Keratinocyte (primary cell): ENCODE measurements around the gene PGBD4. TPM values are rescaled to one million over a fixed set of nuclear protein-coding genes. Genes with fewer than 3 reads are reported as not detected.

ENCODE experiments used
- DNase-seq: peaks from one replicate; pipeline ENCODE4 v3.0.0-alpha.2; 2011; ENCODE audit warnings: low read depth, missing footprints, low spot score
- FAIRE-seq: peaks from 2 replicates; lab custom pipeline; 2011; peaks lifted over from hg19 to GRCh38; lab: Jason Lieb, UNC
- H2AFZ ChIP-seq: 2 replicates; pipeline ENCODE4 v1.6.0; 2012; ENCODE audit warnings: low read length, control low read depth, inconsistent platforms; ENCODE audit not compliant: control insufficient read depth
- H3K27ac ChIP-seq: 2 replicates; pipeline ENCODE4 v1.5.1; 2011; ENCODE audit warnings: low read length; ENCODE audit not compliant: control insufficient read depth, insufficient read depth
- H3K27me3 ChIP-seq: 3 replicates; pipeline ENCODE4 v1.6.0; 2011; ENCODE audit warnings: low read length; ENCODE audit not compliant: control insufficient read depth, insufficient read depth; ENCODE audit errors: extremely low read depth
- H3K36me3 ChIP-seq, 2 experiments: 2 replicates in 1 of 2; 3 replicates in 1 of 2; pipeline ENCODE4 v1.5.1; 2011; ENCODE audit warnings: low read length in 2 of 2, mild to moderate bottlenecking in 1 of 2; ENCODE audit not compliant: control insufficient read depth in 2 of 2, insufficient read depth in 2 of 2; ENCODE audit errors: extremely low read depth in 1 of 2
- H3K4me1 ChIP-seq: 3 replicates; pipeline ENCODE4 v1.5.1; 2011; ENCODE audit warnings: low read length; ENCODE audit not compliant: control insufficient read depth, insufficient read depth; ENCODE audit errors: extremely low read depth
- H3K4me2 ChIP-seq: 3 replicates; pipeline ENCODE4 v1.6.0; 2011; ENCODE audit warnings: low read depth, low read length; ENCODE audit not compliant: control insufficient read depth, insufficient read depth; ENCODE audit errors: extremely low read depth
- H3K4me3 ChIP-seq, 3 experiments: fragments of 200-600 bp in 1 of 3; sonication (generic) in 1 of 3; 2 replicates in 2 of 3; 3 replicates in 1 of 3; pipeline ENCODE4 v1.5.1; 2011 to 2016; ENCODE audit warnings: low read length in 3 of 3, mild to moderate bottlenecking in 3 of 3, control low read depth in 2 of 3, inconsistent platforms in 1 of 3, low read depth in 1 of 3, mixed read lengths in 1 of 3, mixed run types in 1 of 3, moderate library complexity in 1 of 3; ENCODE audit not compliant: control insufficient read depth in 2 of 3, insufficient read depth in 2 of 3; ENCODE audit errors: extremely low read depth in 1 of 3
- H3K79me2 ChIP-seq: 2 replicates; pipeline ENCODE4 v1.6.0; 2012; ENCODE audit warnings: low read length; ENCODE audit not compliant: control insufficient read depth, insufficient read depth
- H3K9ac ChIP-seq: 3 replicates; pipeline ENCODE4 v1.6.0; 2011; ENCODE audit warnings: low read length; ENCODE audit not compliant: control insufficient read depth, insufficient read depth; ENCODE audit errors: extremely low read depth
- H3K9me1 ChIP-seq: 3 replicates; pipeline ENCODE4 v1.6.0; 2011; ENCODE audit warnings: low read length; ENCODE audit not compliant: control insufficient read depth, insufficient read depth; ENCODE audit errors: extremely low read depth
- H3K9me3 ChIP-seq: 2 replicates; pipeline ENCODE4 v1.5.1; 2012; ENCODE audit warnings: low read depth, low read length; ENCODE audit not compliant: control insufficient read depth
- H4K20me1 ChIP-seq: 3 replicates; pipeline ENCODE4 v1.6.0; 2011; ENCODE audit warnings: low read length; ENCODE audit not compliant: control insufficient read depth, insufficient read depth; ENCODE audit errors: extremely low read depth
- EZH2 ChIP-seq: IDR thresholded peaks from one replicate; pipeline ENCODE4 v1.6.1; 2012; ENCODE audit warnings: inconsistent platforms, mild to moderate bottlenecking, low read length, moderate library complexity
- dilution Hi-C: fragments of 300-500 bp; cut with MboI; formaldehyde crosslinking; loops from one replicate; pipeline ENCODE4 v1.7.0; 2020; ENCODE audit warnings: low sequenced_read_pairs; ENCODE audit not compliant: extremely low pct_ligation_motif_present
- polyA plus RNA-seq, 5 experiments: library from polyadenylated mRNA; depleted of rRNA in 3 of 5; stranded (reverse) in 3 of 5; stranded (forward) in 1 of 5; unstranded in 1 of 5; fragments of >200 nt; gene quantifications; 1 replicate in 1 of 5; 2 replicates in 3 of 5; 3 replicates in 1 of 5; pipeline versions ENCODE4 v1.2.1 to v1.2.3, GENCODE V29; 2011 to 2012; ENCODE audit warnings: missing spikeins in 2 of 5, low read depth in 1 of 5, low replicate concordance in 1 of 5
- TF ChIP-seq, protein P1 (sequence below), 3 experiments: IDR thresholded peaks in 1 of 3; conservative IDR thresholded peaks in 1 of 3; optimal IDR thresholded peaks in 1 of 3; 2 replicates in 2 of 3; 3 replicates in 1 of 3; pipeline versions ENCODE3 to v1.5.1; 2011; ENCODE audit warnings: low read length in 3 of 3, mild to moderate bottlenecking in 3 of 3, moderate library complexity in 2 of 3, control low read depth in 1 of 3, inconsistent platforms in 1 of 3; ENCODE audit not compliant: insufficient read depth in 2 of 3; ENCODE audit errors: extremely low read depth in 1 of 3

PGBD4 gene
- polyA plus RNA-seq, 1 donor (not counting 4 experiments of a cell fraction or from before 2014, with no cell fraction given), result 2.3 TPM

DNA sequence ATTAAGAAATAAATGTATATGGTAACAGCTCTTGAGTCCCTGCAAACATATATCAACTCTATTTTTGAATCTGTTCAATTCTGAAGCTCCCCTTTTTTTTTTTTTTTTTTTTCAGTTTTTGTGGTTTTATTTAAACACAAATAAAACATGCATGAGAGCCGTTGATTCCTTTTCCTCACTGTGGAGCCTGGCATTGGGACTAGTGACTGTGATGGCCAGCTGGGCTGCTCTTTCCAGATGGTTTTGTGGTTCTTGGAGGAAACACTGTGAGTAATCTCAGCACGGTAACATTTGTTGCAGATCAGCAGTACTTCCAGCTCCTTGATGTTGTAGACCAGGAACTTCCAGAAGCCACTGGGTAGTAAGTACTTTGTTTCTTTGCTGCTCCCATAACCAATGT is 16.1 kb upstream of the PGBD4 start:
- no peak overlapping the region for H3K9ac ChIP-seq
- H3K27ac ChIP-seq, result no peak overlapping the region
- H3K9me1 ChIP-seq, result no peaks in the 10 kb centered on the region
- H3K27me3 ChIP-seq, result no peaks in the 10 kb centered on the region
- no peak overlapping the region for H3K4me2 ChIP-seq
- H3K4me1 ChIP-seq, result no peaks in the 10 kb centered on the region
- dilution Hi-C loops, result no loop called here
- no peaks in the 10 kb centered on the region for H3K79me2 ChIP-seq
- FAIRE-seq (no peak), DNase-seq (no peak)
- H4K20me1 ChIP-seq, result no peaks in the 10 kb centered on the region
- no peak overlapping the region for H2AFZ ChIP-seq
- H3K4me3 ChIP-seq, result no peak overlapping the region
- TF ChIP-seq EZH2, result no peak
- TF ChIP-seq, protein P1, sequence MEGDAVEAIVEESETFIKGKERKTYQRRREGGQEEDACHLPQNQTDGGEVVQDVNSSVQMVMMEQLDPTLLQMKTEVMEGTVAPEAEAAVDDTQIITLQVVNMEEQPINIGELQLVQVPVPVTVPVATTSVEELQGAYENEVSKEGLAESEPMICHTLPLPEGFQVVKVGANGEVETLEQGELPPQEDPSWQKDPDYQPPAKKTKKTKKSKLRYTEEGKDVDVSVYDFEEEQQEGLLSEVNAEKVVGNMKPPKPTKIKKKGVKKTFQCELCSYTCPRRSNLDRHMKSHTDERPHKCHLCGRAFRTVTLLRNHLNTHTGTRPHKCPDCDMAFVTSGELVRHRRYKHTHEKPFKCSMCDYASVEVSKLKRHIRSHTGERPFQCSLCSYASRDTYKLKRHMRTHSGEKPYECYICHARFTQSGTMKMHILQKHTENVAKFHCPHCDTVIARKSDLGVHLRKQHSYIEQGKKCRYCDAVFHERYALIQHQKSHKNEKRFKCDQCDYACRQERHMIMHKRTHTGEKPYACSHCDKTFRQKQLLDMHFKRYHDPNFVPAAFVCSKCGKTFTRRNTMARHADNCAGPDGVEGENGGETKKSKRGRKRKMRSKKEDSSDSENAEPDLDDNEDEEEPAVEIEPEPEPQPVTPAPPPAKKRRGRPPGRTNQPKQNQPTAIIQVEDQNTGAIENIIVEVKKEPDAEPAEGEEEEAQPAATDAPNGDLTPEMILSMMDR (optimal IDR thresholded peaks at IDR 0.05 in 1 of 3, IDR thresholded peaks at IDR 0.05 in 1 of 3, conservative IDR thresholded peaks at IDR 0.05 in 1 of 3; ENCODE audit: extremely low read depth in 1 of 3, insufficient read depth in 2 of 3, low read length in 3 of 3), result no peak
- H3K36me3 ChIP-seq, result peaks cover 0 to 13% of the 10 kb centered on the region in 2 experiments
- H3K9me3 ChIP-seq, result no peaks in the 10 kb centered on the region

GRCh38 chr15:34099914-34100313 is 2.0 kb upstream of the PGBD4 start:
- H3K27me3 ChIP-seq, result no peaks in the 10 kb centered on the region
- no peaks in the 10 kb centered on the region for H3K9me1 ChIP-seq
- no peak overlapping the region for H3K9ac ChIP-seq
- no peaks in the 10 kb centered on the region for H3K9me3 ChIP-seq
- H2AFZ ChIP-seq, result no peak overlapping the region
- no peak for FAIRE-seq
- TF ChIP-seq EZH2, result no peak
- TF ChIP-seq, protein P1 (optimal IDR thresholded peaks at IDR 0.05 in 1 of 3, IDR thresholded peaks at IDR 0.05 in 1 of 3, conservative IDR thresholded peaks at IDR 0.05 in 1 of 3; ENCODE audit: extremely low read depth in 1 of 3, insufficient read depth in 2 of 3, low read length in 3 of 3), result no peak
- H3K4me1 ChIP-seq, result peaks cover 14% of the 10 kb centered on the region
- no peaks in the 10 kb centered on the region for H4K20me1 ChIP-seq
- dilution Hi-C loops, result no loop called here
- H3K36me3 ChIP-seq, result no peaks in the 10 kb centered on the region
- peaks cover 48% of the 10 kb centered on the region for H3K79me2 ChIP-seq
- DNase-seq, result no peak
- H3K4me2 ChIP-seq, result peak overlapping the region; percentile 93
- no peak overlapping the region for H3K27ac ChIP-seq
- H3K4me3 ChIP-seq, result peak overlapping the region in 1 of 3 experiments; percentile 94
